Measurements from ENCODE around the gene CRLF3.

The CRLF3 gene, protein sequence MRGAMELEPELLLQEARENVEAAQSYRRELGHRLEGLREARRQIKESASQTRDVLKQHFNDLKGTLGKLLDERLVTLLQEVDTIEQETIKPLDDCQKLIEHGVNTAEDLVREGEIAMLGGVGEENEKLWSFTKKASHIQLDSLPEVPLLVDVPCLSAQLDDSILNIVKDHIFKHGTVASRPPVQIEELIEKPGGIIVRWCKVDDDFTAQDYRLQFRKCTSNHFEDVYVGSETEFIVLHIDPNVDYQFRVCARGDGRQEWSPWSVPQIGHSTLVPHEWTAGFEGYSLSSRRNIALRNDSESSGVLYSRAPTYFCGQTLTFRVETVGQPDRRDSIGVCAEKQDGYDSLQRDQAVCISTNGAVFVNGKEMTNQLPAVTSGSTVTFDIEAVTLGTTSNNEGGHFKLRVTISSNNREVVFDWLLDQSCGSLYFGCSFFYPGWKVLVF

DNA sequence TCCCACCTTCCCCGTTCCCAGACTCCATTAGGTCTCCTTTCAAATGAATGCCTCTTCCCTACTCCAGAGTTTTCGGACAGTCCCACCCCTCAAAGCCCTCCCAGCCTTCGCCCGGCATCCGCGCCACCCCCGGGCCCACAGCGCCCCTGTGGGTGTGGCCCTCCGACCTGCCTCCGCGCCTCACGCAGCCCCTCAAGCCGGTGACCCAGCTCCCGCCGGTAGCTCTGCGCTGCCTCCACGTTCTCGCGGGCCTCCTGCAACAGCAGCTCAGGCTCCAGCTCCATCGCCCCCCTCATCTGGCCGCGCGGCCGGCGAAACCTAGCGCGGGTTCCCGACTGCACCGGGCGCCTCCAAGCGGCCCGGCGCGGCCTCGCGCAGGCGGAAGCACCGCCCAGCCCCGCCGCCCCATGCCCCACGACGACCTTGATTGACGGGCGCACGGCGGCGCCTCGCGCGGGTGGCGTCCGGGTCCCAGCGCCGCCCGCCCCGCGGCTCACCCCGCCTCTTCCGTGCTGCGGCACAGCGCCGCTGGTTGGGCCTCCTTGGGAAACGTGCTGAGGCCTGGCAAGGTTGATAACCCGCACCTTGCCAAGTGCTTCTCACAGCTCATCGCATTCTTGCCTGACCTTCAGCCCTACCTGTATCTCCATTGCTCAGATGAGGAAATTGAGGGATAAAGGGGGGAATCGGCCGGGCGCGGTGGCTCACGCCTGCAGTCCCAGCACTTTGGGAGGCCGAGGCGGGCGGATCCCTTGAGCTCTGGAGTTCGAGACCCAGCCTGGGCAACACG is at the start of gene CRLF3:
TSS of gene CRLF3 (minus strand) at position 337 of the 790 bp plus-strand sequence. CDS start at position 296, 41 bp downstream.
- peak; percentile 93 to 95 for DNase-seq
- TF ChIP-seq GATA1 (IDR thresholded peaks at IDR 0.05; ENCODE audit: low read depth, low read length) (no peak), POLR2A (IDR thresholded peaks at IDR 0.05; ENCODE audit: low read length) (peak; percentile 67)

DNA sequence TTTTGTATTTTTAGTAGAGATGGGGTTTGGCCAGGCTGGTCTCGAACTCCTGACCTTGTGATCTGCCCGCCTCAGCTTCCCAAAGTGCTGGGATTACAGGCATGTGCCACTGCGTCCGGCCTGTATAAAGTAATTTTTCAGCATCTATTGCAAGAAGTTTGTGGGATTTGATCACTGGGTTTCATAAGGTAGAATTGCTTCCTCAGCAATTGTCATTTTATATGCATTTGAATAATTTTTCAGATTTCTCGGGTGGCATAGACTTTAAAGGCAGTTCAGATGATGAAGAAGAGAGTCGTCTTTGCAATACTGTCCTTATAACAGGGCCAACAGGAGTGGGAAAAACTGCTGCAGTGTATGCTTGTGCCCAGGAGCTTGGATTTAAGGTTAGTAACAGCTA is 44.5 kb upstream of the CRLF3 start:
- no peak for DNase-seq
- TF ChIP-seq GATA1 (IDR thresholded peaks at IDR 0.05; ENCODE audit: low read depth, low read length) (no peak), POLR2A (IDR thresholded peaks at IDR 0.05; ENCODE audit: low read length) (no peak)

DNA sequence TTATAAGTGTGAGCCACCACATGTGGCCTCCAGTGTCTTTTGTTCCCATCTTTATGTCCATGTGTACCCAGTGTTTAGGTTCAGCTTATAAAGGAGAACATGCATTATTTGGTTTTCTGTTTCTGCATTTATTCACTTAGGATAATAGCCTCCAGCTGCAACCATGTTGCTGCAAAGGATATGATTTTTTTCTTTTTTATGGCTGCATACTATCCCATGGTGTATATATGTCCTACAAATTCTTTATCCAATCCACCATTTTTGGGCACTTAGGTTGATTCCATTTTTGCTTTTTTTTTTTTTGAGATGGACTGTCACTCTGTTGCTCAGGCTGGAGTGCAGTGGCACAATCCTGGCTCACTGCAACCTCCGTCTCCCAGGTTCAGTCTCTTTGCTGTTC is 40.1 kb upstream of the CRLF3 start:
- no peak for DNase-seq

DNA sequence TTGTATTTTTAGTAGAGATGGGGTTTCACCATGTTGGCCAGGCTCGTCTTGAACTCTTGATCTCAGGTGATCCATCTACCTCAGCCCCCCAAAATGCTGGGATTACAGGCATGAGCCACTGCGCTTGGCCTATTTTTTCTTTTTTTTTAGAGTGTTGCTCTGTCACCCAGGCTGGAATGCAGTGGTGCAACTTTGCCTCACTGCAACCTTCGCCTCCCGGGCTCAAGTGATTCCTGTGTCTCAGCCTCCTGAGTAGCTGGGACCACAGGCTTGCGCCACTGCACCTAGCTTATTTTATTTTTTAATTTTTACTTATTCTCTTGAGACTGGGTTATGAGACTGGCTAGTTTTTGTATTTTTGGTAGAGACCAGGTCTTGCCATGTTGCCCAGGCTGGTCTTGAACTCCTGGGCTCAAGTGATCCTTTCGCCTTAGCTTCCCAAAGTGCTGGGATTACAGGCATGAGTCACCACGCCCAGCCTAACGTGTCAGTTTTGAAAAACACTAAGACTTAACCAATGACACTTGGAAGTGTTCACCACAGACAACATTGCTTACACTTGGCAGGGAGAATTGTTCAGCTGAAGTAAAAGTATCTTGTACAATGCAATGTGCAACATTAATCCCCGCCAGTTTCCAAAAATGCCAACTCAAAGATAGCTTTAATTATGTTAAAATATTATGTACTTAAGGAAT is 34.2 kb upstream of the CRLF3 start:
- no peak for DNase-seq
- TF ChIP-seq GATA1 (IDR thresholded peaks at IDR 0.05; ENCODE audit: low read depth, low read length) (no peak), POLR2A (IDR thresholded peaks at IDR 0.05; ENCODE audit: low read length) (no peak)

More for the DNA sequence above, 40.1 kb upstream of the CRLF3 start:
- TF ChIP-seq POLR2A (IDR thresholded peaks at IDR 0.05; ENCODE audit: low read length): no peak
- TF ChIP-seq GATA1 (IDR thresholded peaks at IDR 0.05; ENCODE audit: low read depth, low read length): no peak

DNA sequence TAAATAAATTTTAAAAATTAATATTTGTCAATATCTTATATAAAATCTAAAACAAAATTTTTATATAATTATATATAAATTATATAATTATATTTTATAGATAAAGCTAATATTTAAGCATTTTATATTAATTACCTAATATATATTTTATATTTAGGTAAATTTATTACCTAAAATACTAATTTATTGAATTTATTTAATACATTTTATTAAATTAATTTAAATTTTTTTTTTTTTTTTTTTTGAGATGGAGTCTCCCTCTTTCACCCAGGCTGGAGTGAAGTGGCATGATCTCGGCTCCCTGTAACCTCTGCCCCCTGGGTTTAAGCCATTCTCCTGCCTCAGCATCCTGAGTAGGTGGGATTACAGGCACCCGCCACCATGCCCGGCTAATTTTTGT is 29.7 kb upstream of the CRLF3 start:
- TF ChIP-seq POLR2A (IDR thresholded peaks at IDR 0.05; ENCODE audit: low read length): no peak
- no peak for TF ChIP-seq GATA1 (IDR thresholded peaks at IDR 0.05; ENCODE audit: low read depth, low read length)
- DNase-seq: no peak

DNA sequence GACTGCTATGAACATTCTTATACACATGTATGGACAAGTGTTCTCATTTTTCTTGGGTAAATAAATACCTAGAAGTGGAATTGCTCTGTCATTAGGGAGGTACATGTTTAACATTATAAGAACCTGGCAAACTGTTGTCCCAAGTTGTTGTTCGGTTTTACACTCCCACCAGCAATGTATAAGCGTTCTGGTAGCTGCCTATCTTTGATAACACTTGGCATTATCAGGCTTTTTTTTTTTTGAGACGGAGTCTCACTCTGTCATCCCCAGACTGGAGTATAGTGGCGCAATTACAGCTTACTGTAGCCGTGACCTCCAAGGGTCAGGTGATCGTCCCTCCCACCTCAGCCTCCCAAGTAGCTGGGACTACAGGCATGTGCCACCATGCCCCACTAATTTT is 23.5 kb upstream of the CRLF3 start:
- DNase-seq: peak; percentile 60 to 79
- TF ChIP-seq GATA1 (IDR thresholded peaks at IDR 0.05; ENCODE audit: low read depth, low read length): no peak
- TF ChIP-seq POLR2A (IDR thresholded peaks at IDR 0.05; ENCODE audit: low read length): no peak

DNA sequence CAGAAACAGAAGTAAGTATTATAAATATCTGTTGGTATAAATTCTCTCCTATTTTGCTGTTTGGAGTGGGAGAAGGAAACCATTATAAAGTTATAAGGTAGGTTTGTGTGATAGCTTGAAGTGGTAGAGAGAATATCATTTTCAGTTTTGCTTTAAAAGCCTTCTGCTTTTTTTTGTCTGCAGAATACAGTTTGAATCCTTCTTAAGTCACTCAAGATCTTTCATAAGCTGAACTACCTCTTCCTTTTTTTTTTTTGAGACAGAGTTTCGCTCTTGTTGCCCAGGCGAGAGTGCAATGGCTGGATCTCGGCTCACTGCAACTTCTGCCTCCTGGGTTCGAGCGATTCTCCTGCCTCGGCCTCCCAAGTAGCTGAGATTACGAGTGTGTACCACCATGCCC is 16.3 kb upstream of the CRLF3 start:
- TF ChIP-seq GATA1 (IDR thresholded peaks at IDR 0.05; ENCODE audit: low read depth, low read length): no peak
- TF ChIP-seq POLR2A (IDR thresholded peaks at IDR 0.05; ENCODE audit: low read length): no peak
- DNase-seq: no peak

DNA sequence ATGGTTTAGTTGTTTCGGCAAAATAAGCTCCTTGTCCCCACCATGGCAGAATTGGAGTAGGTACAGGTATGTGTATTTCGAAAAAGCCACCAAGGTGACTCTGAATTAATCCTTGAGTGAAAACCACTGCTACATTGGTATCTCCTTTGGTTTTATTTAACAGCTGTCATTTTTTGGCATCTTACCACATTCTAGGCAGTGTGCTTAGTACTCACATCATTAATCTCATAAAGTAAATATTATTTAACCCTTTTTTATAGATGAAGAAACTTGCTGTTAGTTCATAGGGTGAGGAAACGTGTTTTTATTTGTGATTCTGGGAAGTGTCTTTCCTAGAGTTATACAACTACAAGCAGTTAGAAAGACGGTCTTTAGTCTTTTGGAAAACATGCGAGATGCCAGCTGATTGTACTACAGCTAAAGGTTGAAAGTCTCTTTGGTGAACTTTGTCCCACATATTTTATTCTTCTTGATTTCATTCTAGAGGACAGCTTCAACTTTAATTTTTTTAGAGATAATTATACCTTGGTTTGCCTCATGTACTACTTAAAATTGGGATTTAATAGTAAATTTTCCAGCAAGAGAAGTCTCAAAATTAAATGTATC is 13.8 kb upstream of the CRLF3 start:
- no peak for TF ChIP-seq POLR2A (IDR thresholded peaks at IDR 0.05; ENCODE audit: low read length)
- no peak for TF ChIP-seq GATA1 (IDR thresholded peaks at IDR 0.05; ENCODE audit: low read depth, low read length)
- no peak for DNase-seq

DNA sequence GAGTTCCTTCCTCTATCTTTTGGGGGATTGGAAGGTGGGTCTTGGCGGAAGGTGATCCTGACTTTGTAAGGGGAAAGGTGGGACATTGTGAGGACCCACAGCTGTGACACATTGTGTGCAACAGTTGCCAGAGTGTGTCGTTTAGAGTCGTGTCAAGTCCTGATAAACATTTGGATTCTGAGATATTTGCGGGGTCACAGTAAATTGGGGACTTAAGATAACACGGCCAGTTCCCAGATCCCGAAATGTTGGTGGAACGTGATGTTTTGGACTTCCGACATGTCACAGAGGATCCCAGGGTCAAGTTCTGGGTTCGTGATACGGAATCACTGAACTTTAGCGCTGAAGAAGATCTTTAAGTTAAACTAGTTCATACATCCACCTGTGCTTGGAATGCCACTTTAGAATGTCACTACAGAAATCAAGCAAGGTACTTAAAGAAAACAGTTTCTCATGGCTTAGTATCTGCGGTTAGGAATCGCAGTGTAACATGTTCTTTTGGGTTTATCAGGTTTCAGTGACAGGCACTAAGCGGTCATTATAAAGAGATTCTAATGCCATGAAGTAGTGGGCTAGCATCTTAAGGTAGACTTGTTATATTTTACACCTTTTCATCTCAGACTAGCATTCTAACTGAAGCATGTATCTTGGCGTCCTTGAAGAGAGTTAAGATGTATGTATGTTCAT is 8.1 kb upstream of the CRLF3 start:
- DNase-seq: peak; percentile 75 to 79
- TF ChIP-seq POLR2A (IDR thresholded peaks at IDR 0.05; ENCODE audit: low read length): no peak
- no peak for TF ChIP-seq GATA1 (IDR thresholded peaks at IDR 0.05; ENCODE audit: low read depth, low read length)

DNA sequence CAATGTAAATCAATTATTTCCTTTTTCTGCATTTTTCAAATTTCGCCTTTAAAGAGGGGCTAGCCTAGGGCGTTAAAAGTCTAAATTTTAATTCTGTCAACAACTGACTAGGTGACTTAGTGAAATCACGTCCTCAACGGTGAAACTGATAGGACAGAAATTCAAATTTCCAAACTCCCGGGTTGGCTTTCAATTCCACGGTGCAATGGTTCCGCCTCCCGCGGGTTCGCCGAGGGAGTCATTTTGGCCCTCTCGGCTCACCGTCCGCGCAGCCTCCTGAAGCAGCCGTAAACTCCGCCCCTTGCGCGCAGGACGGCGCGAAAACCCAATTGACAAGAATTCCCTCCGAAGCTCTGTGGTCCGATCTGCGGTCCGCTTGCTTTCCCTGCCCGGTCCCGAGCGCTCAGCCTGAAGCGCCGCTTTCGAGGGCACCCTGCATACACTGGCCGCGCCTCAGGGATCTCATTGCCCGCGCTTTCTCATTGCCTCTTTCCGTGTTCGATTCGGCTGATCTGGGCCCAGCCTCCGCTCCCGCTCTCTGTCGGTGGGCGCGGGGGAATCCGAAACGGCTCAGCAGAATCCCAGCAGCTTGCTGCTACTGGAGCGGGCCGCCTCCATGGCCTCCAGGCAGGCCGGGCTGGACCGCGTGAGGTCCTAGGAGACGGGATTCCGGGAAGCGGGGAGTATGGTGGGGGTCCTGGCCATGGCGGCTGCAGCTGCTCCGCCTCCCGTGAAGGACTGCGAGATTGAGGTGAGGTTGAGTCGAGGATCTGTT is 7.4 kb upstream of the CRLF3 start, which contains the start of gene ATAD5:
TSS of gene ATAD5 (plus strand) at position 304 of the 775 bp plus-strand sequence. CDS start at position 686, 382 bp downstream.
- TF ChIP-seq POLR2A (IDR thresholded peaks at IDR 0.05; ENCODE audit: low read length): peak; percentile 82
- no peak for TF ChIP-seq GATA1 (IDR thresholded peaks at IDR 0.05; ENCODE audit: low read depth, low read length)
- peak; percentile 95 to 96 for DNase-seq

DNA sequence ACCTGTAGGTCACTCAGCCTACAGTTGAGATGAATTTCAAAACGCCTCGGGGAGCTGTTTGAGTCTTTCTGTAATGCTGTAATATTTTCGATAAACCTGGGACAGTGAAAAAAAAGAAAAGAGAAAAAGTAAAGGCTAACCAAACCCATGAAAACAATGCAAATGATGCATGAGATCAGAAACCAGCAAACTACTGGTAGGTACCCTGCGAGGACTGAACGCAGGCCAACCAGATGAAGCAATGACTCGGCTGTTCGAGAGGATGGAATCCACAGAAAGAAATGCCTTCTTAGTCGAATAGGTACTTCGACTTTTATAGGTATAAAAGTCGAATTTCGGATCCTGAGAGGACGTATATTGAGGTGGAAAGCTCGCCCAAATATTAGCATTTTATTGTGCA is 6.8 kb upstream of the CRLF3 start:
- TF ChIP-seq POLR2A (IDR thresholded peaks at IDR 0.05; ENCODE audit: low read length) (no peak), GATA1 (IDR thresholded peaks at IDR 0.05; ENCODE audit: low read depth, low read length) (no peak)
- peak; percentile 70 to 74 for DNase-seq

DNA sequence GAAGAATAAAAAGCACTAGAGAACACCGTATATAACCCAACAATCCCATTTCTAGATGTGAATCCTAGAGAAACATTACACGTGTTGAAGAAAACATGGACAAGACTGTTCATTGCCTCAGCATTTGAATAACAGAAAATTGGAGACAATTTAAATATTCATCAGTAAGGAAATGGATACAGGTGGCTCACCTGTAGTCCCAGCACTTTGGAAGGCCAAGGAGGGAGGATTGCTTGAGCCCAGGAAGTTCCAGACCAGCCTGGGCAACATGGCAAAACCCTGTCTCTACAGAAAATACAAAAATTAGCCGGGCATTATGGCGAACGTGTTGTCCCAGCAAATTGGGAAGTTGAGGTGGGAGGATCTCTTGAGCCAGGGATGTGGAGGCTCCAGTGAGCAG is 4.5 kb upstream of the CRLF3 start:
- DNase-seq: no peak
- TF ChIP-seq POLR2A (IDR thresholded peaks at IDR 0.05; ENCODE audit: low read length): no peak
- no peak for TF ChIP-seq GATA1 (IDR thresholded peaks at IDR 0.05; ENCODE audit: low read depth, low read length)

Data from erythroblast (primary cell).